PC-9 (cell line): ENCODE data around the gene RPS13.

ENCODE experiments used
- CTCF ChIP-seq: fragments of 200-600 bp; sonication (generic); conservative IDR thresholded peaks from 2 replicates; pipeline ENCODE4 v1.6.1; 2017; ENCODE audit warnings: mixed run types, antibody characterized with exemption, mild to moderate bottlenecking, moderate library complexity
- EZH2 ChIP-seq: fragments of 200-600 bp; sonication (generic); IDR thresholded peaks from 2 replicates; pipeline ENCODE4 v1.8.0; 2017; ENCODE audit warnings: antibody characterized with exemption, low read depth

- TF ChIP-seq CTCF (no peak), EZH2 (no peak)
Measured at GRCh38 chr11:17073370-17074027, 4.0 kb downstream of the RPS13 start.
